GM12872 (cell line): Measurements from ENCODE around the gene CCDC24.
A peak's percentile ranks its signal among the peaks of the same experiment; 100 is the strongest.

Source experiments
- TF ChIP-seq, protein P1 (sequence below): IDR thresholded peaks from 3 replicates; pipeline ENCODE4 v1.5.1; 2011; ENCODE audit warnings: low read depth, mild to moderate bottlenecking, low read length, moderate library complexity; ENCODE audit not compliant: insufficient read depth

The CCDC24 gene

DNA sequence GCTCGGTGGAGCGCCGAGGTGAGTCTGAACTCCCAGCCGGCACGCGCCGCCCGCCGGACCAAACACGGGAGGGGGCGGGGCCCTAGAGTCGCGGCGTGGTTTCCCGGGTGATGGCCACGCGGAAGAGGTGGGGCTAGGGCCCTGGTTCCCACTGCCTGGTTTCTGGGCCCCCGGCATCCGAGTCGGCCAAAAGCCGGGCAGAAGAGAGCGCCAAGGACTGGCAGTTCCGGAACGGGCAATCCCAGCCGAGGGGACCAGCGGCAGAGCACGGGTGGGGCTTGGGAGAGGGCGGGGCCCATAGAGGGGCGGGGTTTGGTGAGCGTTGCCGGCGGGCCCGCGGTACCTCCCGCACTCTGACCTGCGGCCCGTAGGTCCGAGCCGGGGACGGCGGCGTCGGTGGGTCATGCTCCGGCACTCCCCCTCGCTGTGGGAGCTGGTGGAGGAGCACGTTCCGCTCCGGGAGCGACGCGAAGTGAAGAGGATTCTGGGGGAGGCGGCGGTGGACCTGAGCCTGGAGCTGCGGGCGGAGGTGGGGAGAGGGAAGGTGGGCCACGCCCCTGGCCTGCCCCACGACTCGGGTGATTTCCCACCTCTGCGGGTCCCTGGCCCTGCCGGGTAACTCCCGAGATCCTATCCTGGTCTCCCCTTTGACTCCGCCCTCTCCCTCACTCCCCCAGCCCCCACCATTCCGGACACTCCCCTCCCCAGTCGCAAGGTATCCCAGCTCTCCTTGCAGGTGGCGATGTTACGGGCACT is at the start of gene CCDC24:
CCDC24 (plus strand) TSS at position 124 of the 756 bp plus-strand sequence; CDS start at position 404, 280 bp downstream.
- TF ChIP-seq, protein P1, sequence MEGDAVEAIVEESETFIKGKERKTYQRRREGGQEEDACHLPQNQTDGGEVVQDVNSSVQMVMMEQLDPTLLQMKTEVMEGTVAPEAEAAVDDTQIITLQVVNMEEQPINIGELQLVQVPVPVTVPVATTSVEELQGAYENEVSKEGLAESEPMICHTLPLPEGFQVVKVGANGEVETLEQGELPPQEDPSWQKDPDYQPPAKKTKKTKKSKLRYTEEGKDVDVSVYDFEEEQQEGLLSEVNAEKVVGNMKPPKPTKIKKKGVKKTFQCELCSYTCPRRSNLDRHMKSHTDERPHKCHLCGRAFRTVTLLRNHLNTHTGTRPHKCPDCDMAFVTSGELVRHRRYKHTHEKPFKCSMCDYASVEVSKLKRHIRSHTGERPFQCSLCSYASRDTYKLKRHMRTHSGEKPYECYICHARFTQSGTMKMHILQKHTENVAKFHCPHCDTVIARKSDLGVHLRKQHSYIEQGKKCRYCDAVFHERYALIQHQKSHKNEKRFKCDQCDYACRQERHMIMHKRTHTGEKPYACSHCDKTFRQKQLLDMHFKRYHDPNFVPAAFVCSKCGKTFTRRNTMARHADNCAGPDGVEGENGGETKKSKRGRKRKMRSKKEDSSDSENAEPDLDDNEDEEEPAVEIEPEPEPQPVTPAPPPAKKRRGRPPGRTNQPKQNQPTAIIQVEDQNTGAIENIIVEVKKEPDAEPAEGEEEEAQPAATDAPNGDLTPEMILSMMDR, result no peak

DNA sequence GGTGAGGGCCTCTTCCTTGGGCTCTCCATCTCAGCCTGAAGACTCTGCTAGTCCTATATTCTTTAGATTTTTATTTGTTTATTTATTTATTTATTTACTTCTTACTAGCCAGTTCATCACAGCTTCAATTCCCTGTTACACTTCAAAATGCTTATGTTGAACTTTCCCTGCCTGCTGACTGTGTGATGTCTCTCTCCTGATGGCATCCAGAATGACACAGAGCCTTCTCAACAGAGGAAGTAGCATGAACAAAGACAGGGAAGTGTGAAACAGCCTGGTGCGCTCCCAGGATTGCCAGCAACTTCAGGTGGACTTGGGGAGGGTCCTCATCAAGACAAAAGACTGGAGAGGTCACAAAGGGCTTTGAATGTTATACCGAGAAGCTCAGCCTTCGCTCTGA is 49.0 kb upstream of the CCDC24 start:
- TF ChIP-seq, protein P1, result no peak

DNA sequence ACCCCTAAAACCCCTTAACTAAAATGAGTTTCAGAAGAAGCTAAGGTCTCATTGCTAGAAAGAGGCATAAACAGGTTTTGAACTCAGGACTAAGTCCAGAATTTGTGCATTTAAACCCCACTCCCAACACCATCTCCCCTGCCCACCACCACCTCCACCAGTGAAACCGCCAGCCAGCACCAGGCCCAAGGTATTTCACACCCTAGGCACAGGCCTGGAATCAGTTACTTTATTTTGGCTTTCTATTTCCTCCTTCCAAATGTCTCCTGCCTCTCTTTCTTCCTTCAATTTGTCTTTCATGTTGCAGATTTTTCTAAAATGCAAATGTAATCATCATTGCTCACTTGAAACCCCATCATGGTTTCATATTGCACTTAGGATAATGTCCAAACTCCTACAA is 46.5 kb upstream of the CCDC24 start:
- TF ChIP-seq, protein P1, result no peak

DNA sequence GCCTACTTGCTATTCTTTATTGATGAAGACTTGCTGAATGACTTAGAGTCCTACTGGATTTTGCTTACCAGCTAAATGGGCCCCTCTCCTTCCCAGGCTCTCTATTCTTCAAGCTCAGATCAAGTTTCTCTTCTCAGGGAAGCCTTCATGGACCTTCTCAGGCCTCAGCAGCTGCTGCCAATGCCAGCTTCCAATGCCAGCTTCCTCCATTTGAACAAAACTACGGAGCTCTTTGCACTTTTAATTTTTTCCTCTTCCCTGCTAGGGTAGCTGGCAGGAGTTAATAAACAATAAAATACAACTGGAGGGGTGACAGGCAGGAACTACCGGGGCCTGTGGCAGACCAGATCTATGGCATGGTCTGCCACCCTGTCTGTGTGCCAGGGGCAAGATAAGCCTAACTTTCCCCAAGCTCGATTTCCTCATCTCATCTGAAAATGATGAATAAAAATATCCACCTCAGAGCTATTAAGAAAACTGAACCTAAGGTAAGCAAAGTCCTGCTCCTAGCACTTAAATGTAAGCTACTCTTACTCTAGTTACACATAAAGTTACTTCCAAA is 45.6 kb upstream of the CCDC24 start:
- TF ChIP-seq, protein P1, result no peak

DNA sequence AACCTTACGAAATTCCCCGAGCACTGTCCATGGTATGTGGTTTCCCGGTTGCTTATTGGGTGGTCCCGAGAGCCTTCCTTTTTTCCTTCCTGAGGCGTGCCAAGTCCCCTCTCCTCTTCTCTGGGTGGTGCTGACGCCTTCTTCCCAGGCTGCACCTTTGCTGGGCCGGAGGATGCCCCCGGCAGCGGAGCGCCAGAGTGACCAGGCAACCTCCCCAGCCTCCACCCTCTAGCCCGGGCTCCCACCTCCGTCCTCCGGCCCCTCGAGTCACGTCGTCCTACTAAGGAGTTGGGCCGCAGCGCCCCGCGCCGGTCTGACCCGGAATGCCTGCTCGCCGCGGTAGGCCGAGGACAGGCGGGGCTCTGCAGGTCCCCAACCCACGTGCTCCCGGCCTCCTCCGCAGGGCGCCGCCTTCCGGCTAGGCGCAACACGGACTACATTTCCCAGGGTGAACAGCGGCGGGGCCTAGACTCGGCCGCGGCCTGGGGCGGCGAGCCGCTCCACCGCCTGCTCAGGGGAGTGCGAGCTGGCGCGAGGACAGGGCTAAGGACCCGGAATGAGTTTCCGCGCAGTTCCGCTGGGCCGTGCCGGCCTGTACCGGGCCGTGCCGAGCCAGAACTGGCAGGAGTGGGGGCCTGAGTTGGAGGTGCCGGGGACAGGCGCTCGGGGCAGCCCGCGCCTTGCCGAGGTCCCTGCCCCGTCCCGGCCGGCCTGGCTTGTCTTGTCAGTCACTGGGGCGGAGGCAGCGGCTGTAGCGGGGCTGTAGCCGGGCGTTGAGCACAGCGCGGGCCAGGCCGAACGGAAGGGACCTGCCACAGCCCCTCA is 45.0 kb upstream of the CCDC24 start, which contains the start of gene IPO13:
IPO13 (plus strand) TSS at position 715 of the 825 bp plus-strand sequence. CDS start 651 bp downstream, outside the sequence.
- TF ChIP-seq, protein P1, result peak; percentile 72

DNA sequence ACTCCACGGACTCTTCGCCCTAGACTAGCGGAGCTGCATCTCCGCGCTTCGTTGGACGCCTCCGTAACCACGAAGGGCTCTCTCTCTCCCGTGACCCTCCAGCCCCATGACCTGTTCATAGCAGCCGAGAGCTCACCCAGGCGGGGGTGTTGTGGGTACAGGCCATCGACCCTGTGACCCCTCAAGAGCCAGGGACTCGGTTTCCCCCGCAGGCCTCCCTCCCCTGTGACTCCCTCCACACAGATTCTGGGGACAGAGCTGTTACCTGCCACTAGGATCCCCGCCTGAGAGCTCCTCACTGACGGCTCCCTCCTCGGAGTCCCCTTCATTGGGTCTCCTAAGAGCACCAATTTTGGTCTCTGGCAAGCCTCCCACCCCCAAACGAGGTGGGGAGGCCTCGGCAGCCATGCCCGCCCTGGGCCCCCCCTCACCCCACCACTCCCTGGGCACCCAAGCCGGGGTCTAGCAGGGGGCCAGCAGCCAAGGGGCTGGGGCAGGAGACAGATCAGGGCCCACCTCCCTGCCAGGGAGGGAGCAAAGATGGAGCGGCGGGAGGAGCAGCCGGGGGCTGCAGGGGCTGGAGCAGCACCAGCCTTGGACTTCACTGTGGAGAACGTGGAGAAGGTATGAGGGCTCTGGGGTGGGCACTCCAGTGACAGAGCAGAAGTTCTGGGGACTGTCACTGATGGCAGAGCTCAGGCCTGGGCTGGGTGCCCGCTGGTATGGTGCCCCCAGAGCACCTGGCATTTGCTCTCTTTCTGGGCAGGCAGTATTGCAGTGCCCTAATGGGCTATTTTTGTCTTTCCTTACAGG is 44.1 kb upstream of the CCDC24 start:
- TF ChIP-seq, protein P1, result no peak
